Pancreas (tissue), 10 donors: ENCODE data around the gene AMMECR1L. TPM values are rescaled to one million over a fixed set of nuclear protein-coding genes. Genes with fewer than 3 reads are reported as not detected.
"Not testable (repeated sequence)": the region's sequence is repeated elsewhere in the genome, so short reads cannot be mapped to it uniquely, and the experiment has no call there.

Experiments
- ATAC-seq, 4 donors: fragments of 200-7000 bp; cut with Tn5 transposase; one replicate each; pipeline versions ENCODE4 v1.8.0 to v1.9.1; 2020; ENCODE audit warnings: mild to moderate bottlenecking in 4 of 4, moderate library complexity in 4 of 4
- DNase-seq, 6 donors: peaks; one replicate each; pipeline ENCODE4 v3.0.0-alpha.2; 2020
- FAIRE-seq: peaks from 2 replicates; lab custom pipeline; 2012; peaks lifted over from hg19 to GRCh38; lab: Jason Lieb, UNC
- H3K27ac ChIP-seq, 4 donors: fragments of 200-600 bp; sonication (generic); 1 replicate in 3 of 4; 2 replicates in 1 of 4; pipeline versions ENCODE4 v1.5.0 to v1.8.0; 2020
- H3K27me3 ChIP-seq, 4 donors: fragments of 200-600 bp; one replicate each; pipeline ENCODE4 v1.8.0; 2021
- H3K36me3 ChIP-seq, 3 donors: fragments of 200-600 bp; sonication (generic) in 1 of 3; one replicate each; pipeline versions ENCODE4 v1.5.0 to v1.8.0; 2020 to 2021
- H3K4me1 ChIP-seq, 3 donors: fragments of 200-600 bp; one replicate each; pipeline ENCODE4 v1.8.0; 2021
- H3K4me3 ChIP-seq, 4 donors: fragments of 200-600 bp; sonication (generic) in 2 of 4; one replicate each; pipeline versions ENCODE4 v1.5.0 to v1.8.0; 2020 to 2021
- H3K9me3 ChIP-seq, 4 donors: fragments of 200-600 bp; one replicate each; pipeline ENCODE4 v1.8.0; 2021
- WGBS, 2 donors: extraction: QIAGEN DNeasy Blood & Tissue Kit; methylation state at CpG; one replicate each; pipeline ENCODE4 v1.1.7; 2013; 5-methylcytosine and 5-hydroxymethylcytosine counted together
- intact Hi-C, 3 donors: fragments of 100-400 bp; cut with DNase I; formaldehyde crosslinking; loops; one replicate each; pipeline versions ENCODE4 v1.11.1 to v1.14.2; 2022
- polyA plus RNA-seq, 2 donors: library from polyadenylated mRNA; stranded (reverse); fragments of 200-250 nt; gene quantifications; one replicate each; pipeline ENCODE4 v1.2.3, GENCODE V29; 2013
- total RNA-seq, 6 donors: library from RNA; stranded (reverse); fragmentation: NEBNext Ultra II Directional in 4 of 6; extraction: Animal tissue kit (Norgen Biotek cat#: 25700) in 4 of 6; gene quantifications; one replicate each; pipeline versions ENCODE4 v1.2.1 to v1.2.4, GENCODE V29; 2021 to 2023
- TF ChIP-seq, protein P1 (sequence below), 4 donors: fragments of 200-600 bp; sonication (generic) in 3 of 4; IDR thresholded peaks; one replicate each; pipeline versions ENCODE4 v1.5.0 to v1.8.0; 2021; ENCODE audit warnings: antibody characterized with exemption in 4 of 4
- donor health status: healthy with polysubstance abuse.
- donor health status: DM: no; HTN: no; CAD: no; lungs with moderate emphysema.
- donor health status: DM: no; HTN: no; CAD: no.
- donor health status: control.
- donor health status: control.
- donor health status: Bipolar disorder and iron deficiency.
- donor health status: DM: yes; HTN: yes; CAD: no.
- donor health status: DM: no; HTN: no; CAD: no.
- donor health status: DM: no; HTN: no; CAD: no.
- donor health status: DM: yes; HTN: yes; CAD: no.

AMMECR1L gene
- total RNA-seq, result 1 to 10 TPM; 5.1 to 8.7 (median 5.6) TPM
- polyA plus RNA-seq, result 1 to 10 TPM; 6.3 to 8.9 TPM

DNA sequence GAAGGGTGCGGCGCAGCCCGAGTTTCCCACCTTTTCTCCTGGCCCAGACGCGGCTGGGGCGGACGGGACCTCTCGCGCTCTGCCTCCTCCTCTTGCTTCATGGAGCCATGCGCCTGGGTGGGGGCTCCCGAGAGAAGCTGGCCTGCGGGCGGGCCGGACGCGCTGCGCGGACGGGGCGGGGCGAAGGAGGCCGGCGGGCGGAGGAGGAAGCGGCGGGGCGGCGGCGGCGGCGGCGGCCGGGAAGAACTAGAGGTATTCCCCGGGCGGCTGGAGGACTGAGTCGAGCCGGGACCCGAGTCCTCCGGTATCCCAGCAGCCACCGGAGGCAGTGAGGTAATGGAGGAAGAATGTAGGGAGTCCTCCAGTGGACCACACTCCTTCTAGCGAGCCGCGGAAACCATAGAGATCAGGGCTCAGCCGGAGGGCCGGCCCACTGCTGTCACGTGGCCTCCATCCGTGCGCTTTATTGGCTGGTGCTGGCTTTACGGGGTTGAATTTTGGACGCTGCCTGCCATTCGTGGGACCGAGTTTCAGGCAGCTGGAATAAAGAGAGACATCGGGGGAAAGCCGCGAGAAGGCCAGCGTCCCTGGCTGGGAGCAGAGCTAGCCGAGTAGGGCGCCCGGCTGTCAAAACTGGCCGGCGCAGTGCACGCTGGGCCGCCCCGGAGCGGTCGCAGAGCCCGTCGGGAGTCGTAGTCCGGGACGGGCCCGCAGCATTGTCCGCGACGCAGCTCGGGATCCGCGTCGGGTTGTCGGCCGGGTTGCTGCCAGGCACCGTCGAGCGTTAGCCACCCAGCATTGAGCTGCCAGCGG, at the start of gene AMMECR1L:
TSS of gene AMMECR1L (minus strand) at position 177 of the 813 bp plus-strand sequence. CDS start 11,722 bp downstream, outside the sequence.
- DNase-seq (peak; percentile 80 to 86 (median 84)), ATAC-seq (peak; percentile 93 to 98 (median 94)), FAIRE-seq (peak; percentile 97)
- Histone ChIP-seq H3K27ac (peak within 1 kb of the TSS; percentile 75 to 91 (median 86)), H3K4me3 (peak within 1 kb of the TSS; percentile 42 to 59 (median 53)), H3K4me1 (peaks cover 6 to 27% (median 17%) of the 10 kb centered on the region in 3 donors)
- 1% methylated on average over 49 to 76 of the region's 85 CpGs for WGBS, 2 donors
- intact Hi-C loops, H3K36me3 ChIP-seq, H3K9me3 ChIP-seq, H3K27me3 ChIP-seq: not testable (repeated sequence)

DNA sequence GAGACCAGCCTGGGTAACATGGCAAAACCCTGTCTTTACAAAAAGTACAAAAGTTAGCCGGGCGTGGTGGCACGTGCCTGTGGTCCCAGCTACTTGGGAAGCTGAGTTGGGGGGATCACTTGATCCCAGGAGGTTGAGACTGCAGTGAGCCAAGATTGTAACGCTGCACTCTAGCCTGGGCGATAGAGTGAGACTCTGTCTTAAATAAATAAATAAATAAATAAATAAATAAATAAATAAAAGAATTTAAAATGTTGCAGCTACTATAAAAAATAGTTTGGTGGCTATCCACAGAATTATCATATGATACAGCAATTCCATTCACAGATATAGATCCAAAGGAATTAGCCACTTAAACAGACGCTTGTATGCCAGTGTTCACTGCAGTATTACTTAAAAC, 49.6 kb upstream of the AMMECR1L start:
- H3K4me1 ChIP-seq, result no peaks in the 10 kb centered on the region

DNA sequence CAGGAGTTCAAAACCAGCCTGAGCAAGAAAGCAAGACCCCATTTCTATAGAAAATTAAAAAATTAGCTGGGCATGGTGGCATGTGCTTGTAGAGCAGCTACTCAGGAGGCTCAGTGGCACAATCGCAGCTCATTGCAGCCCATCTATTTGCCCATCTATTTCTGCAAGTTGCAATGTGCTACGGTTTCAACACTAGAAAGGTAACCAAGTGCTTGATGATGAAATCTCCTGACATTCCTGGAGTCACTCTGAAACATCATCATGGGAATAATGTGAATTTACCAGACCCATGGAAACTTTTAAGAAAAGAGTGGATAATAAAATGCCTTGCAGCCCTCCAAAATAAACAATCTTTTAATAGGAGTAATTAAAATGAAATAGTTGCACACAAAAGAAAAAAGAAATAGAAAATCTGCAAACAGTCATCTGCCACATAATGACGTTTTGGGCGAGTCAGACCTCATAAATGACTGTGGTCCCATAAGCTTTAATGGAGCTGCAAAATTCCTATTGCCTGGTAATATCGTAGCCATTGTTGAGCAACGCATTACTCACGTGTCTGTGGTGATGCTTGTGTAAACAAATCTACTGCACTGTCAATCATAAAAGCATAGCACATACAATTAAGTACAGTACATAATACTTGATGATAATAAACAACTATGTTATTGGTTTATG, 46.6 kb upstream of the AMMECR1L start:
- no peak overlapping the region for H3K27ac ChIP-seq
- no peaks in the 10 kb centered on the region for H3K36me3 ChIP-seq
- 75% methylated on average over 7 of the region's 7 CpGs for WGBS, 2 donors
- intact Hi-C loops, result no loop called here
- DNase-seq (no peak), FAIRE-seq (no peak), ATAC-seq (no peak)
- H3K9me3 ChIP-seq, result no peaks in the 10 kb centered on the region
- TF ChIP-seq, protein P1, sequence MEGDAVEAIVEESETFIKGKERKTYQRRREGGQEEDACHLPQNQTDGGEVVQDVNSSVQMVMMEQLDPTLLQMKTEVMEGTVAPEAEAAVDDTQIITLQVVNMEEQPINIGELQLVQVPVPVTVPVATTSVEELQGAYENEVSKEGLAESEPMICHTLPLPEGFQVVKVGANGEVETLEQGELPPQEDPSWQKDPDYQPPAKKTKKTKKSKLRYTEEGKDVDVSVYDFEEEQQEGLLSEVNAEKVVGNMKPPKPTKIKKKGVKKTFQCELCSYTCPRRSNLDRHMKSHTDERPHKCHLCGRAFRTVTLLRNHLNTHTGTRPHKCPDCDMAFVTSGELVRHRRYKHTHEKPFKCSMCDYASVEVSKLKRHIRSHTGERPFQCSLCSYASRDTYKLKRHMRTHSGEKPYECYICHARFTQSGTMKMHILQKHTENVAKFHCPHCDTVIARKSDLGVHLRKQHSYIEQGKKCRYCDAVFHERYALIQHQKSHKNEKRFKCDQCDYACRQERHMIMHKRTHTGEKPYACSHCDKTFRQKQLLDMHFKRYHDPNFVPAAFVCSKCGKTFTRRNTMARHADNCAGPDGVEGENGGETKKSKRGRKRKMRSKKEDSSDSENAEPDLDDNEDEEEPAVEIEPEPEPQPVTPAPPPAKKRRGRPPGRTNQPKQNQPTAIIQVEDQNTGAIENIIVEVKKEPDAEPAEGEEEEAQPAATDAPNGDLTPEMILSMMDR (IDR thresholded peaks at IDR 0.05), result no peak
- no peaks in the 10 kb centered on the region for H3K4me1 ChIP-seq
- no peaks in the 10 kb centered on the region for H3K27me3 ChIP-seq
- H3K4me3 ChIP-seq, result no peak overlapping the region

More for the DNA sequence above, 49.6 kb upstream of the AMMECR1L start:
- intact Hi-C loops, result no loop called here
- H3K27ac ChIP-seq, result no peak overlapping the region
- FAIRE-seq (no peak), ATAC-seq (no peak), DNase-seq (no peak)
- TF ChIP-seq, protein P1 (IDR thresholded peaks at IDR 0.05), result no peak
- no peaks in the 10 kb centered on the region for H3K9me3 ChIP-seq
- H3K27me3 ChIP-seq, result no peaks in the 10 kb centered on the region
- 86 to 87% methylated on average over 6 of the region's 6 CpGs for WGBS, 2 donors
- no peak overlapping the region for H3K4me3 ChIP-seq
- H3K36me3 ChIP-seq, result no peaks in the 10 kb centered on the region

DNA sequence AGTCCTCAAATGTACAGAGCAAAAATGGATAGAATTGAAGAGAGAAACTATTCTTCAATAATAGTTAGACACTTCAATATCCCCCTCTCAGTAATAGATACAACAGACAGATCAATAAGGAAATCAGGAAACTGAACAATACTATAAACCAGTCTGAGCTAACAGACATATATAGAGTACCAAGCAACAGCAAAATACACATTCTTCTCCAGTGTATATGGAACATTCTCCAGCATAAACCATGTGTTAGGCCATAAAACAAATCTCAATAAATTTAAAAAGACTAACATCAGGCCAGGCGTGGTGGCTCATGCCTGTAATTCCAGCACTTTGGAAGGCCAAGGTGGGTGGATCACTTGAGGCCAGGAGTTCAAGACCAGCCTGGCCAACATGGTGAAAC, 43.7 kb upstream of the AMMECR1L start:
- intact Hi-C loops, result no loop called here
- DNase-seq (no peak), ATAC-seq (no peak), FAIRE-seq (no peak)
- H3K9me3 ChIP-seq, result no peaks in the 10 kb centered on the region
- H3K4me3 ChIP-seq, result no peak overlapping the region
- no peaks in the 10 kb centered on the region for H3K36me3 ChIP-seq
- H3K27me3 ChIP-seq, result no peaks in the 10 kb centered on the region
- no peak overlapping the region for H3K27ac ChIP-seq
- TF ChIP-seq, protein P1 (IDR thresholded peaks at IDR 0.05), result no peak
- no peaks in the 10 kb centered on the region for H3K4me1 ChIP-seq
- 89 to 95% methylated on average over 1 of the region's 1 CpG for WGBS, 2 donors

DNA sequence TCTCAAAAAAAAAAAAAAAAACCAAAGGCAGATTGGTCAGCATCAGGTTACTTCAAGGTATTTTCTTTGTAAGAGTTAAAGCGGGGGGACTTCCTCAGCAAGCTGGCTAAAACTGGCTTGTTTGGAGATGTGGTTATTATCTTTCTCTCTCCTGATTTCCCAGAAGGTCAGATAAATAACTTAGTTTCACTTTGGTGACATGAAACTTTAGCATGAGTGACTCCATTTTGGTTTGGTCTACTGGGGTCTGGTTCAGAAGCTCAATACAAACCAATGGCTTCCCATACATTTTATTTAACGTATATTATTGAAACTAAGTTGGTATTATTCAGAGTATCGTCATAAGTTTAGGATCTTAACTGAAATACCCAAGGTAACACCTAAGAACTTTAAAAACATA, 41.6 kb upstream of the AMMECR1L start:
- WGBS, 2 donors, result 90 to 91% methylated on average over 3 of the region's 3 CpGs
- DNase-seq, result no peak

More for the DNA sequence above, 41.6 kb upstream of the AMMECR1L start:
- ATAC-seq, result no peak
- FAIRE-seq, result no peak
- H3K9me3 ChIP-seq, result no peaks in the 10 kb centered on the region
- no peak overlapping the region for H3K27ac ChIP-seq
- TF ChIP-seq, protein P1 (IDR thresholded peaks at IDR 0.05), result no peak
- no peaks in the 10 kb centered on the region for H3K4me1 ChIP-seq
- intact Hi-C loops, result no loop called here
- no peaks in the 10 kb centered on the region for H3K36me3 ChIP-seq
- H3K4me3 ChIP-seq, result no peak overlapping the region
- no peaks in the 10 kb centered on the region for H3K27me3 ChIP-seq
